Osteocyte (in vitro differentiated cells): ENCODE measurements around the gene UBAC2. TPM values are rescaled to one million over a fixed set of nuclear protein-coding genes. Genes with fewer than 3 reads are reported as not detected.
A peak's percentile ranks its signal among the peaks of the same experiment; 100 is the strongest.

Source experiments
- DNase-seq: peaks from one replicate; pipeline ENCODE4 v3.0.0; 2021; ENCODE audit warnings: mixed read lengths; ENCODE audit not compliant: unreplicated experiment; ENCODE audit errors: extremely low spot score
- H3K27ac Mint-ChIP-seq: one replicate; pipeline ENCODE4 v1.8.0; 2021; ENCODE audit warnings: mild to moderate bottlenecking, mixed read lengths; ENCODE audit not compliant: unreplicated experiment
- H3K27me3 Mint-ChIP-seq: one replicate; pipeline ENCODE4 v1.8.0; 2021; ENCODE audit warnings: mixed read lengths; ENCODE audit not compliant: unreplicated experiment
- H3K36me3 Mint-ChIP-seq: one replicate; pipeline ENCODE4 v1.8.0; 2021; ENCODE audit warnings: mixed read lengths; ENCODE audit not compliant: unreplicated experiment
- H3K4me1 Mint-ChIP-seq: one replicate; pipeline ENCODE4 v1.8.0; 2021; ENCODE audit warnings: mixed read lengths; ENCODE audit not compliant: unreplicated experiment
- H3K4me3 Mint-ChIP-seq: one replicate; pipeline ENCODE4 v1.8.0; 2021; ENCODE audit warnings: mild to moderate bottlenecking, moderate library complexity, mixed read lengths; ENCODE audit not compliant: unreplicated experiment
- H3K9me3 Mint-ChIP-seq: one replicate; pipeline ENCODE4 v1.8.0; 2021; ENCODE audit warnings: mixed read lengths; ENCODE audit not compliant: unreplicated experiment
- CTCF ChIP-seq: fragments of 200-600 bp; sonication (generic); IDR thresholded peaks from 2 replicates; pipeline ENCODE4 v1.5.0; 2021; ENCODE audit warnings: antibody characterized with exemption, mild to moderate bottlenecking, moderate library complexity
- total RNA-seq: library from RNA; stranded (reverse); gene quantifications from 2 replicates; pipeline ENCODE4 v1.2.1, GENCODE V29; 2021

Gene UBAC2
- total RNA-seq, 1 donor from 2014 or later: 64.0 TPM

GRCh38 chr13:99378985-99379733, 178.5 kb downstream of the UBAC2 start:
- no peak for TF ChIP-seq CTCF
- Mint-ChIP-seq H3K27me3 (no peaks in the 10 kb centered on the region), H3K9me3 (no peaks in the 10 kb centered on the region), H3K4me3 (no peak overlapping the region), H3K27ac (no peak overlapping the region), H3K4me1 (peaks cover 10% of the 10 kb centered on the region), H3K36me3 (peaks cover 19% of the 10 kb centered on the region)
- DNase-seq: no peak

GRCh38 chr13:99379856-99380801, 179.5 kb downstream of the UBAC2 start:
- peaks cover 10% of the 10 kb centered on the region for H3K4me1 Mint-ChIP-seq
- H3K27ac Mint-ChIP-seq: no peak overlapping the region
- no peak for TF ChIP-seq CTCF
- peaks cover 17% of the 10 kb centered on the region for H3K36me3 Mint-ChIP-seq
- no peak overlapping the region for H3K4me3 Mint-ChIP-seq
- DNase-seq: peak; percentile 59
- no peaks in the 10 kb centered on the region for H3K27me3 Mint-ChIP-seq
- no peaks in the 10 kb centered on the region for H3K9me3 Mint-ChIP-seq

GRCh38 chr13:99380921-99381645, 180.4 kb downstream of the UBAC2 start:
- Mint-ChIP-seq H3K36me3 (peaks cover 20% of the 10 kb centered on the region), H3K9me3 (no peaks in the 10 kb centered on the region), H3K27ac (no peak overlapping the region), H3K27me3 (no peaks in the 10 kb centered on the region), H3K4me3 (no peak overlapping the region), H3K4me1 (peaks cover 10% of the 10 kb centered on the region)
- DNase-seq: peak; percentile 69
- TF ChIP-seq CTCF: no peak

GRCh38 chr13:99381766-99382165, 181.1 kb downstream of the UBAC2 start:
- Mint-ChIP-seq H3K4me3 (no peak overlapping the region), H3K27me3 (no peaks in the 10 kb centered on the region), H3K4me1 (peaks cover 10% of the 10 kb centered on the region), H3K27ac (no peak overlapping the region), H3K9me3 (no peaks in the 10 kb centered on the region), H3K36me3 (peaks cover 18% of the 10 kb centered on the region)
- no peak for DNase-seq
- TF ChIP-seq CTCF: no peak
